Liver (tissue), 9 donors: ENCODE data around the gene HYLS1. TPM values are rescaled to one million over a fixed set of nuclear protein-coding genes. Genes with fewer than 3 reads are reported as not detected.
A peak's percentile ranks its signal among the peaks of the same experiment; 100 is the strongest.

ENCODE experiments used
- DNase-seq: peaks from one replicate; pipeline ENCODE4 v3.0.0-alpha.2; 2017; ENCODE audit warnings: low spot score
- H3K27ac ChIP-seq, 2 donors: one replicate each; pipeline ENCODE4 v1.7.0; 2013; ENCODE audit warnings: inconsistent platforms in 2 of 2, low read length in 2 of 2, control low read depth in 1 of 2, low read depth in 1 of 2, mild to moderate bottlenecking in 1 of 2
- H3K27me3 ChIP-seq, 4 donors: one replicate each; pipeline versions ENCODE4 v1.6.1 to v1.7.0; 2013; ENCODE audit warnings: low read length in 3 of 4, inconsistent platforms in 1 of 4, mild to moderate bottlenecking in 1 of 4, moderate library complexity in 1 of 4; ENCODE audit not compliant: control insufficient read depth in 4 of 4, insufficient read depth in 4 of 4
- H3K36me3 ChIP-seq, 4 donors: one replicate each; pipeline versions ENCODE4 v1.6.1 to v1.7.0; 2013; ENCODE audit warnings: low read length in 3 of 4, mild to moderate bottlenecking in 3 of 4, low read depth in 1 of 4, moderate library complexity in 1 of 4; ENCODE audit not compliant: control insufficient read depth in 4 of 4, insufficient read depth in 3 of 4
- H3K4me1 ChIP-seq, 4 donors: one replicate each; pipeline versions ENCODE4 v1.6.1 to v1.7.0; 2013; ENCODE audit warnings: low read length in 3 of 4, mild to moderate bottlenecking in 3 of 4, moderate library complexity in 1 of 4; ENCODE audit not compliant: control insufficient read depth in 4 of 4, insufficient read depth in 4 of 4
- H3K4me3 ChIP-seq, 3 donors: one replicate each; pipeline versions ENCODE4 v1.6.1 to v1.7.0; 2013; ENCODE audit warnings: low read length in 3 of 3, control low read depth in 1 of 3, low read depth in 1 of 3, mild to moderate bottlenecking in 1 of 3
- H3K9ac ChIP-seq, 2 donors: one replicate each; pipeline ENCODE4 v1.7.0; 2013; ENCODE audit warnings: low read length in 2 of 2, mild to moderate bottlenecking in 2 of 2, moderate library complexity in 2 of 2, control low read depth in 1 of 2, low read depth in 1 of 2
- H3K9me3 ChIP-seq, 4 donors: one replicate each; pipeline versions ENCODE4 v1.6.1 to v1.7.0; 2013; ENCODE audit warnings: low read length in 3 of 4; ENCODE audit not compliant: control insufficient read depth in 4 of 4
- ATF3 ChIP-seq: IDR thresholded peaks from 2 replicates; pipeline ENCODE4 v1.6.1; 2016; ENCODE audit warnings: antibody characterized with exemption
- CTCF ChIP-seq: fragments of 150-350 bp; IDR thresholded peaks from 2 replicates; pipeline ENCODE4 v1.5.1; 2017; ENCODE audit warnings: improper control_type of control experiment, low read depth, low read length; ENCODE audit not compliant: missing input control
- EGR1 ChIP-seq, 2 donors: IDR thresholded peaks; 2 replicates each; pipeline ENCODE4 v1.6.1; 2016 to 2018; ENCODE audit warnings: antibody characterized with exemption in 2 of 2, low read depth in 2 of 2
- FOXA1 ChIP-seq: IDR thresholded peaks from 2 replicates; pipeline ENCODE4 v1.6.1; 2016; ENCODE audit warnings: antibody characterized with exemption
- FOXA2 ChIP-seq: IDR thresholded peaks from 2 replicates; pipeline ENCODE4 v1.6.1; 2016; ENCODE audit warnings: antibody characterized with exemption
- GABPA ChIP-seq, 2 donors: IDR thresholded peaks in 1 of 2; conservative IDR thresholded peaks in 1 of 2; 2 replicates each; pipeline ENCODE4 v1.6.1; 2016; ENCODE audit warnings: antibody characterized with exemption in 2 of 2, mild to moderate bottlenecking in 1 of 2, moderate library complexity in 1 of 2
- HNF4A ChIP-seq, 2 donors: conservative IDR thresholded peaks; 2 replicates each; pipeline ENCODE4 v1.6.1; 2016; ENCODE audit warnings: antibody characterized with exemption in 2 of 2, mild to moderate bottlenecking in 2 of 2
- HNF4G ChIP-seq: IDR thresholded peaks from 2 replicates; pipeline ENCODE4 v1.6.1; 2016; ENCODE audit warnings: antibody characterized with exemption
- JUND ChIP-seq, 2 donors: IDR thresholded peaks; 2 replicates each; pipeline ENCODE4 v1.6.1; 2016; ENCODE audit warnings: antibody characterized with exemption in 2 of 2
- MAX ChIP-seq: IDR thresholded peaks from 2 replicates; pipeline ENCODE4 v1.6.1; 2016; ENCODE audit warnings: antibody characterized with exemption
- NR2F2 ChIP-seq: IDR thresholded peaks from 2 replicates; pipeline ENCODE4 v1.6.1; 2016; ENCODE audit warnings: antibody characterized with exemption
- RAD21 ChIP-seq, 2 donors: IDR thresholded peaks; 2 replicates each; pipeline ENCODE4 v1.6.1; 2016; ENCODE audit warnings: antibody characterized with exemption in 2 of 2, mild to moderate bottlenecking in 2 of 2
- REST ChIP-seq: IDR thresholded peaks from 2 replicates; pipeline ENCODE4 v1.6.1; 2016; ENCODE audit warnings: antibody characterized with exemption, mild to moderate bottlenecking
- RXRA ChIP-seq, 2 donors: IDR thresholded peaks; 2 replicates each; pipeline ENCODE4 v1.6.1; 2017 to 2018; ENCODE audit warnings: antibody characterized with exemption in 2 of 2, mild to moderate bottlenecking in 1 of 2
- SP1 ChIP-seq: IDR thresholded peaks from 2 replicates; pipeline ENCODE4 v1.6.1; 2018; ENCODE audit warnings: antibody characterized with exemption, mild to moderate bottlenecking
- TAF1 ChIP-seq: conservative IDR thresholded peaks from 2 replicates; pipeline ENCODE4 v1.6.1; 2016; ENCODE audit warnings: antibody characterized with exemption, mild to moderate bottlenecking
- YY1 ChIP-seq: IDR thresholded peaks from 2 replicates; pipeline ENCODE4 v1.6.1; 2016; ENCODE audit warnings: antibody characterized with exemption, mild to moderate bottlenecking
- ZBTB33 ChIP-seq: IDR thresholded peaks from 2 replicates; pipeline ENCODE4 v1.6.1; 2016; ENCODE audit warnings: antibody characterized with exemption
- WGBS: extraction: QIAGEN DNeasy Blood & Tissue Kit; methylation state at CpG from one replicate; pipeline ENCODE4 v1.1.7; 2013; 5-methylcytosine and 5-hydroxymethylcytosine counted together
- polyA plus RNA-seq, 2 donors: library from polyadenylated mRNA; stranded (reverse) in 1 of 2; unstranded in 1 of 2; fragments of 200-250 nt in 1 of 2; fragments of >200 nt in 1 of 2; fragmentation: Nextera tagmentation in 1 of 2; extraction: Ambion mirVana in 1 of 2; gene quantifications; one replicate each; pipeline versions ENCODE4 v1.2.1 to v1.2.3, GENCODE V29; 2013 to 2015
- total RNA-seq, 2 donors: library from RNA; depleted of rRNA; stranded (reverse); fragments of >200 nt; gene quantifications; one replicate each; pipeline ENCODE4 v1.2.3, GENCODE V29; 2014
- donor health status: healthy.
- donor health status: healthy.
- donor health status: healthy.
- donor health status: healthy.
- donor health status: healthy.

Gene HYLS1
- total and polyA plus RNA-seq, 4 donors: 1.9 to 4.9 (median 3.7) TPM

GRCh38 chr11:125901872-125902271 lies 14.4 kb downstream of the HYLS1 start:
- 36% methylated on average over 6 of the region's 6 CpGs for WGBS
- H3K36me3 ChIP-seq: peaks cover 3 to 13% (median 6%) of the 10 kb centered on the region in 4 donors
- peaks cover 7 to 23% (median 12%) of the 10 kb centered on the region in 4 donors for H3K4me1 ChIP-seq
- H3K4me3 ChIP-seq: peak overlapping the region; percentile 38 to 98 (median 74)
- peak overlapping the region; percentile 36 to 45 for H3K9ac ChIP-seq
- H3K27me3 ChIP-seq: no peaks in the 10 kb centered on the region
- no peaks in the 10 kb centered on the region for H3K9me3 ChIP-seq
- peak in 1 of 2 donors; percentile 18 for TF ChIP-seq EGR1 (IDR thresholded peaks at IDR 0.05; ENCODE audit: low read depth in 2 of 2)
- peak; percentile 43 for TF ChIP-seq ZBTB33
- TF ChIP-seq MAX: peak; percentile 11
- TF ChIP-seq REST: peak; percentile 52
- TF ChIP-seq ATF3: no peak
- peak; percentile 20 for TF ChIP-seq YY1
- TF ChIP-seq RAD21 (IDR thresholded peaks at IDR 0.05): no peak
- TF ChIP-seq HNF4G: peak; percentile 74
- no peak for TF ChIP-seq FOXA1
- TF ChIP-seq FOXA2: peak; percentile 8
- peak; percentile 95 for TF ChIP-seq SP1
- no peak for TF ChIP-seq CTCF
- TF ChIP-seq TAF1: peak; percentile 54
- no peak for TF ChIP-seq GABPA (IDR thresholded peaks at IDR 0.05 in 1 of 2, conservative IDR thresholded peaks at IDR 0.05 in 1 of 2)
- TF ChIP-seq NR2F2: no peak
- TF ChIP-seq HNF4A (conservative IDR thresholded peaks at IDR 0.05): peak; percentile 94
- TF ChIP-seq RXRA (IDR thresholded peaks at IDR 0.05): peak; percentile 83 to 89
- peak; percentile 11 to 33 for TF ChIP-seq JUND (IDR thresholded peaks at IDR 0.05)
- peak overlapping the region; percentile 80 to 98 for H3K27ac ChIP-seq
- DNase-seq: no peak
